Measurements from ENCODE around the gene MS4A2. TPM values are rescaled to one million over a fixed set of nuclear protein-coding genes. Genes with fewer than 3 reads are reported as not detected.

MS4A2 gene
- total and polyA plus RNA-seq, 2 experiments from 2014 or later, result not detected

DNA sequence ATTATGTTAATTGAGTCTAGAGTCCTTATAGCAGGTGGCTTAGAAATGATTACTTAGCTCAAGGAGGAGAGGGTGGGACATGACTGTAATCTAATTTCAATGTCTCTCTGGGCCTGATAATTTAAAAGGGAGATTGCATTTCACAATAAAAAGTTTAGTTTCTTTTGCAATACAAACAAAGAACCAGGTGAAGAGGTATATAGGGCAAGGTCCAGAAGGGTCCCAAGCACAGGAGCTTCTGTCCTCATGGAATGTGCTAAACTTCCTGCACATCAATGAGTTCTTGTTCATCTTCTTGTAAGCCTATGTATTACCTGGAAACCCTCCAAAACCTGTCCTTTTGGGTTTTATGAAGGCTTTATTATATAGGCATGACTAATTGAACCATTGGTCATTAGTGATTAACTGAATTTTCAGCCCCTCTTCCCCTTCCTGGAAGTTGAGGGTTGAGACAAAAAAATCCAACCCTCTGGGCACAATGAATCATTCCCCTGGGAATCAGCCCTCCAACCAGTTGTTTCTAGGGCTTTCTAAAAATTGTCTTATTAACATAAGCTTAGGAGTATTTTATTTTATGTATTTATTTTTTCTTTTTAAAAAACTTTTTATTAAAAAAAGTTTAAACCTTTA, 37.6 kb downstream of the MS4A2 start (continued):
- TF ChIP-seq ZNF331 (CRISPR knock-in tag; IDR thresholded peaks at IDR 0.05; ENCODE audit: low read depth), result no peak
- TF ChIP-seq CREB1 (CRISPR knock-in tag; IDR thresholded peaks at IDR 0.05; ENCODE audit: low read depth), result no peak
- TF ChIP-seq, protein P1, sequence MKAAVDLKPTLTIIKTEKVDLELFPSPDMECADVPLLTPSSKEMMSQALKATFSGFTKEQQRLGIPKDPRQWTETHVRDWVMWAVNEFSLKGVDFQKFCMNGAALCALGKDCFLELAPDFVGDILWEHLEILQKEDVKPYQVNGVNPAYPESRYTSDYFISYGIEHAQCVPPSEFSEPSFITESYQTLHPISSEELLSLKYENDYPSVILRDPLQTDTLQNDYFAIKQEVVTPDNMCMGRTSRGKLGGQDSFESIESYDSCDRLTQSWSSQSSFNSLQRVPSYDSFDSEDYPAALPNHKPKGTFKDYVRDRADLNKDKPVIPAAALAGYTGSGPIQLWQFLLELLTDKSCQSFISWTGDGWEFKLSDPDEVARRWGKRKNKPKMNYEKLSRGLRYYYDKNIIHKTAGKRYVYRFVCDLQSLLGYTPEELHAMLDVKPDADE (IDR thresholded peaks at IDR 0.05), result no peak
- no peak for TF ChIP-seq EZH2 (IDR thresholded peaks at IDR 0.05; ENCODE audit: low read depth, unreplicated experiment)
- TF ChIP-seq, protein P2, sequence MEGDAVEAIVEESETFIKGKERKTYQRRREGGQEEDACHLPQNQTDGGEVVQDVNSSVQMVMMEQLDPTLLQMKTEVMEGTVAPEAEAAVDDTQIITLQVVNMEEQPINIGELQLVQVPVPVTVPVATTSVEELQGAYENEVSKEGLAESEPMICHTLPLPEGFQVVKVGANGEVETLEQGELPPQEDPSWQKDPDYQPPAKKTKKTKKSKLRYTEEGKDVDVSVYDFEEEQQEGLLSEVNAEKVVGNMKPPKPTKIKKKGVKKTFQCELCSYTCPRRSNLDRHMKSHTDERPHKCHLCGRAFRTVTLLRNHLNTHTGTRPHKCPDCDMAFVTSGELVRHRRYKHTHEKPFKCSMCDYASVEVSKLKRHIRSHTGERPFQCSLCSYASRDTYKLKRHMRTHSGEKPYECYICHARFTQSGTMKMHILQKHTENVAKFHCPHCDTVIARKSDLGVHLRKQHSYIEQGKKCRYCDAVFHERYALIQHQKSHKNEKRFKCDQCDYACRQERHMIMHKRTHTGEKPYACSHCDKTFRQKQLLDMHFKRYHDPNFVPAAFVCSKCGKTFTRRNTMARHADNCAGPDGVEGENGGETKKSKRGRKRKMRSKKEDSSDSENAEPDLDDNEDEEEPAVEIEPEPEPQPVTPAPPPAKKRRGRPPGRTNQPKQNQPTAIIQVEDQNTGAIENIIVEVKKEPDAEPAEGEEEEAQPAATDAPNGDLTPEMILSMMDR (conservative IDR thresholded peaks at IDR 0.05; ENCODE audit: low read depth in 2 of 2), result no peak
- no peak for TF ChIP-seq NANOG (IDR thresholded peaks at IDR 0.05; ENCODE audit: borderline replicate concordance)
- TF ChIP-seq EZH2phosphoT487 (IDR thresholded peaks at IDR 0.05; ENCODE audit: unreplicated experiment), result no peak
- no peak for TF ChIP-seq STAT1 (IDR thresholded peaks at IDR 0.05; ENCODE audit: unreplicated experiment)
- TF ChIP-seq JUNB (IDR thresholded peaks at IDR 0.05; ENCODE audit: unreplicated experiment), result no peak

DNA sequence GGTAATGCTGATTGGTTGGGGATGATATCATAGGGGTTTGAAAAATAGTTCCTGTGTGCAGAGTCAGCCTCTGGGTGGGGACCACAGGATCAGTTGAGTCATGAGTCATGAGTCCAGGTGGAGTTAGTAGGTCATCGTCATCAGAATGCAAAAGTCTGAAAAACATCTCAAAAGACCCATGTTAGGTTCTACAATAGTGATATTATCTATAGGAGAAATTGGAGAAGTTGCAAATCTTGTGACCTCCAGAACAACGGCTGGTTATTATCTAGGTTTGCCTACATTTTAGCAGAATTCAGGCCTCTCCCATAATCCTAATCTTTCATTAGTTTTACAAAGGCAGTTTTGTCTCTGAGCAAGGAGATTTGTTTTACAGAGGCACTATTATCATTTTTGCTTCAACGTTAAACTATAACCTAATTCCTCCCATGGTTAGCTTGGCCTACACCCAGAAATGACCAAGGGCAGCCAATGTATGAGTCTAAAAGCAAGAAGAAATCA, 38.9 kb downstream of the MS4A2 start:
- H3K4me2 ChIP-seq, result no peak overlapping the region
- no peaks in the 10 kb centered on the region for H3K36me3 ChIP-seq (ENCODE audit: insufficient read depth)
- no peaks in the 10 kb centered on the region for H3F3A ChIP-seq (replicated peaks; ENCODE audit: low read depth)
- H3K9me2 ChIP-seq (ENCODE audit: insufficient read depth), result 0 out of 2 replicates have a peak, but pooled peaks cover 3% of the 10 kb centered on the region
- peaks cover 19% of the 10 kb centered on the region for H3K4me1 ChIP-seq (ENCODE audit: insufficient read depth)
- Mint-ChIP-seq H3K9me3 (no peaks in the 10 kb centered on the region), H3K36me3 (ENCODE audit: low read depth) (no peaks in the 10 kb centered on the region), H3K27me3 (ENCODE audit: insufficient read depth, low read depth, poor library complexity) (no peaks in the 10 kb centered on the region), H3K27ac (no peak overlapping the region; the same call in 1 of the 2 replicates), H3K4me1 (peaks cover 17% of the 10 kb centered on the region), H3K4me3 (no peak overlapping the region)
- DNase-seq (ENCODE audit: low spot score), result no peak
- H3K4me3 ChIP-seq, result no peak overlapping the region
- H4K20me1 ChIP-seq (replicated peaks; ENCODE audit: insufficient read depth), result no peaks in the 10 kb centered on the region
- no peak overlapping the region for H2AFZ ChIP-seq
- H3K27me3 ChIP-seq (ENCODE audit: insufficient read depth), result no peaks in the 10 kb centered on the region
- TF ChIP-seq CREB1 (CRISPR knock-in tag; IDR thresholded peaks at IDR 0.05; ENCODE audit: low read depth), result no peak
- no peak for TF ChIP-seq ZNF114 (CRISPR knock-in tag; IDR thresholded peaks at IDR 0.05)
- TF ChIP-seq, protein P2 (conservative IDR thresholded peaks at IDR 0.05; ENCODE audit: low read depth in 2 of 2), result no peak
- no peak for TF ChIP-seq EZH2phosphoT487 (IDR thresholded peaks at IDR 0.05; ENCODE audit: unreplicated experiment)
- TF ChIP-seq EZH2 (IDR thresholded peaks at IDR 0.05; ENCODE audit: low read depth, unreplicated experiment), result no peak
- TF ChIP-seq, protein P3, sequence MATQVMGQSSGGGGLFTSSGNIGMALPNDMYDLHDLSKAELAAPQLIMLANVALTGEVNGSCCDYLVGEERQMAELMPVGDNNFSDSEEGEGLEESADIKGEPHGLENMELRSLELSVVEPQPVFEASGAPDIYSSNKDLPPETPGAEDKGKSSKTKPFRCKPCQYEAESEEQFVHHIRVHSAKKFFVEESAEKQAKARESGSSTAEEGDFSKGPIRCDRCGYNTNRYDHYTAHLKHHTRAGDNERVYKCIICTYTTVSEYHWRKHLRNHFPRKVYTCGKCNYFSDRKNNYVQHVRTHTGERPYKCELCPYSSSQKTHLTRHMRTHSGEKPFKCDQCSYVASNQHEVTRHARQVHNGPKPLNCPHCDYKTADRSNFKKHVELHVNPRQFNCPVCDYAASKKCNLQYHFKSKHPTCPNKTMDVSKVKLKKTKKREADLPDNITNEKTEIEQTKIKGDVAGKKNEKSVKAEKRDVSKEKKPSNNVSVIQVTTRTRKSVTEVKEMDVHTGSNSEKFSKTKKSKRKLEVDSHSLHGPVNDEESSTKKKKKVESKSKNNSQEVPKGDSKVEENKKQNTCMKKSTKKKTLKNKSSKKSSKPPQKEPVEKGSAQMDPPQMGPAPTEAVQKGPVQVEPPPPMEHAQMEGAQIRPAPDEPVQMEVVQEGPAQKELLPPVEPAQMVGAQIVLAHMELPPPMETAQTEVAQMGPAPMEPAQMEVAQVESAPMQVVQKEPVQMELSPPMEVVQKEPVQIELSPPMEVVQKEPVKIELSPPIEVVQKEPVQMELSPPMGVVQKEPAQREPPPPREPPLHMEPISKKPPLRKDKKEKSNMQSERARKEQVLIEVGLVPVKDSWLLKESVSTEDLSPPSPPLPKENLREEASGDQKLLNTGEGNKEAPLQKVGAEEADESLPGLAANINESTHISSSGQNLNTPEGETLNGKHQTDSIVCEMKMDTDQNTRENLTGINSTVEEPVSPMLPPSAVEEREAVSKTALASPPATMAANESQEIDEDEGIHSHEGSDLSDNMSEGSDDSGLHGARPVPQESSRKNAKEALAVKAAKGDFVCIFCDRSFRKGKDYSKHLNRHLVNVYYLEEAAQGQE (IDR thresholded peaks at IDR 0.05; ENCODE audit: unreplicated experiment), result no peak
- no peak for TF ChIP-seq JUNB (IDR thresholded peaks at IDR 0.05; ENCODE audit: unreplicated experiment)
- no peak for ATAC-seq
- H3K27ac ChIP-seq (ENCODE audit: low read depth), result no peak overlapping the region
- no peaks in the 10 kb centered on the region for H3K79me2 ChIP-seq (replicated peaks; ENCODE audit: insufficient read depth)

All from GM23338 (cell line).